Brain pericyte (primary cell): Measurements from ENCODE around the gene CORO2B.
"Not testable (repeated sequence)": the region's sequence is repeated elsewhere in the genome, so short reads cannot be mapped to it uniquely, and the experiment has no call there.

Experiments used
- DNase-seq: peaks from one replicate; pipeline ENCODE4 v3.0.0-alpha.2; 2012; ENCODE audit warnings: low read depth, low spot score

CORO2B gene

GRCh38 chr15:68674975-68675374 is 96.2 kb downstream of the CORO2B start:
- no peak for DNase-seq

DNA sequence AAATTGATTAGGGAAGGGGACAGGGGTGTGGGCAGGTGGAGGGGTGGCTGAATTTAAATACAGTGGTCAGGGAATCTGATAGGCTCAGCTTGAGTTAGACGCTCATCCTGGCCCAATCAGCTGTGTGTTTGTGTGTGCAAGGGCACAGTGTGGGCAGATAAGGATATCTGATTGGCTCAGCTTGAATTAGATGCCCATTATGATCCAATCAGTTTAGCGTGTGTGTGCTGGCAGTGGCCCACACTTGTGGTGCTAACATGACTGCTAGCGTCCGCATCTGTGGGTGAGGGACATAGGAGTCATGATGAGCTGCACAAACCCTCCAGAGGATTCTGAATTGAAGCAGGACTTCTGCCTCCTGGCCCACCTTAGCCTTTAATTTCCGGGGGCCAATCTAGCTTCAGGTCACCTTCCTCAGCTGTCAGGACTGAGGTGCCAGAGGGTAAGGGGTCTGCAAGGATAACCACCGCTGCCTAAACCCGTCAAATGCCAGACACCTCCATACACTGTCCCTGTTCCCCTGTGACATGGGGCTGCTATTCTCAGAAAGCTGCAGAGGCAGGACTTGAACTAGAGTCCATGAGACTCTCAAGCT is 97.3 kb downstream of the CORO2B start:
- DNase-seq, result no peak

DNA sequence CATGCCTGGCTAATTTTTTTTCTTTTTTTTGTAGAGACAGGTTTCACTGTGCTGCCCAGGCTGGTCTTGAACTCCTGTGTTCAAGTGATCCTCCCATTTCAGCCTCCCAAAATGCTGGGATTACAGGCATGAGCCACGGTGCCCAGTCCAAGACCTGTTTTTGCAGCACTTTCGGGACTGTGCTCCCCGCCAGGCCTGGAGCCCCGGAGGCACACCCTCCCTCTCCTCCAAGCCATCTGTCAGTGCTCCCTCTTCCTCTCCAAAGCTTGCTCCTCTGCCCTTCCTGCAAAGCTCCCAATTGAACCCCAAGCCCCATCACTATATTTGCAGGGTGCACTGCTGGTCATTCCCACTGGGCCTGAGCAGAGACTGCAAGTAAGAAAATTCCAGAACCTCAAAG is 98.1 kb downstream of the CORO2B start:
- DNase-seq, result no peak

GRCh38 chr15:68677996-68678395 is 99.2 kb downstream of the CORO2B start:
- no peak for DNase-seq

GRCh38 chr15:68678746-68679145 is 100.0 kb downstream of the CORO2B start:
- DNase-seq, result no peak

GRCh38 chr15:68679161-68679560 is 100.4 kb downstream of the CORO2B start:
- DNase-seq, result no peak

- no peak for DNase-seq
Observed at GRCh38 chr15:68679961-68680371, 101.2 kb downstream of the CORO2B start.

DNA sequence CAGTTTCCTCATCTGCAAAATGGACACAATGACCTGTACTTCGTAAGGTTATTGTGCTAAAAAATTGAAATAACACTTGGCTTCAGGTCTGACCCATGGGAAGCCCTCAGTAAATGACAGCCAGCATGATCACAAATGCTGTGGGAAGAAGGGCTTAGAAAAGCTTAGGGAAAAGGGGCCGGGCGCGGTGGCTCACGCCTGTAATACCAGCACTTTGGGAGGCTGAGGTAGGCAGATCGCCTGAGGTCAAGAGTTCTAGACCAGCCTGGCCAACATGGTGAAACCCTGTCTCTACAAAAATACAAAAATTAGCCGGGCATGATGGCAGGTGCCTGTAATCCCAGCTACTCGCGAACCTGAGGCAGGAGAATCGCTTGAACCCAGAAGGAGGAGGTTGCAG is 102.0 kb downstream of the CORO2B start:
- not testable (repeated sequence) for DNase-seq

DNA sequence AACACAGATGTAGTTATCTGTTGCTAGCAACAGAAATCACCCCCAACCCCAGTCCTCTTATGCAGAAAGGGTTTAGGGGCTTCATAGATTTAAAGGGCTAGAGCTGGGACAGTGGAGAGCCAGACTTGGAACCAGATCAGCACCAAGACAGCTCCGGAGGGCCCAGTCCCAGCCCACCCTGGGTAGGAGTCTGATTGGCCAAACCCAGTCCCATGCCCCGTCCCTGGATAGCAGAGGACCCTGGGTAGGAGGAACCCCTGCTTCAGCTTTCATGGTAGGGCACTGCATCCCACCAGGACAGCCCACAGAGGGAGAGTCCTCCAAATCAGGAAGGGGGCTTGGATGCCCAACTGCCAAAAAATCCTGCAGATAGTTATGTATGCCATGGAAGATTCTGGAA is 103.0 kb downstream of the CORO2B start:
- no peak for DNase-seq

GRCh38 chr15:68682330-68682729 is 103.5 kb downstream of the CORO2B start:
- DNase-seq, result no peak

DNA sequence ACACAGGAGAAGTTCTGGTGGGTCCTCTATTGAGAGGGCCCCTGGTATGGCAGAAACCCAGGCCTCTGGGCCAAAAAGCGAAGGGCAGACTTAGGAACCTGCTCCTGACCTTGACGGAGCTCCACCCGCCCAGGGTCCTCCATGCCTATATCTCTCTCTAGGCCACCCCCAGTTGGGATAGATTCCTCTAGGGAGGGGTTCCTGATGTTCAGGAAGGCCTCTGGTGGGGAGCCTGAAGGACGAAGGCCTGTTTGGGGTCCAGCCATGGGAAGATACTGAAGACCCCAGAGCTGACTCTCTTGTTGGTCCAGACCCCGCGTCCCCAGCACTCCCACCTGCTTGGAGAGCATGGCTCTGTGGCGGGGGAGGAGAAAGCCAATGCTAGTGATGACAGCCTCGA is 104.2 kb downstream of the CORO2B start:
- DNase-seq, result no peak

DNA sequence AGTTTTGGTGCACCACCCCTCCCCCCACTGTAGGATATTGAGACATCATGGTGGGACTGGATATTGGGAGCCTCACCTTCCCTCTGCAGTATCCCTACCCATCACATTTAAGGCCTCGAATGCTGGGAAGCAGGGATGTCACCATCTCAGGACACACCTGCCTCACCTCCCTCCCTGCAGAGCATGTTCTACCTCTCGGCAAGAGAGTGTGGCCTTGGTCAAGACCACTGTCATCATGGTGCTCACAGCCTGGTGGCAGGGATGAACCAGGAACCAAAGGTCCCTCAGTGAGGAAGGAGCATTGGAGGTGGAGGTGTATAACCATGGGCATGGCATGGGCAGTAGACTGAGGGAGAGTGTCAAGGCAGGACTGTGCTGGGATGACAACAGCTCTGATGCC is 104.8 kb downstream of the CORO2B start:
- no peak for DNase-seq

- no peak for DNase-seq
Observed at GRCh38 chr15:68684476-68684875, 105.7 kb downstream of the CORO2B start.

- no peak for DNase-seq
Observed at GRCh38 chr15:68687136-68687735, 108.4 kb downstream of the CORO2B start.

DNA sequence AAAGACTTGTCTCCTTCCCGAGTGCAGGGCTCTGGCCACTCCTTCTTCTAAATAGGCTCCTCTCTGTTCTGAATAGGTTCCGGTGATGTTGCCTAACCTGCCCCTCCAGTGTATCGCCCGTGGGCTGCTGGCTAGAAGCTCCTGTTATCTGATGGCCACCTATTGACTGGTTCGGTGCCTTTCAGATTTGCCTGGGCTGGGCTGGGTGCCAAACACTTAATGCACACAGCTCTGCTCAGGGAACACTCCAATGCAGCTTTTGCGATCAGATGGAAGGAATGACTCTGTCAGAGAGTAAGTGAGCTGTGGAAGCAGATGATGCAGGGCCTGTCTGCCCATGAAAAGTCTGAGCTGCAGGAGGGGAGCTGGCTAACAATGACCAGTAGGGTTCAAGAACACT is 112.9 kb downstream of the CORO2B start:
- DNase-seq, result no peak

DNA sequence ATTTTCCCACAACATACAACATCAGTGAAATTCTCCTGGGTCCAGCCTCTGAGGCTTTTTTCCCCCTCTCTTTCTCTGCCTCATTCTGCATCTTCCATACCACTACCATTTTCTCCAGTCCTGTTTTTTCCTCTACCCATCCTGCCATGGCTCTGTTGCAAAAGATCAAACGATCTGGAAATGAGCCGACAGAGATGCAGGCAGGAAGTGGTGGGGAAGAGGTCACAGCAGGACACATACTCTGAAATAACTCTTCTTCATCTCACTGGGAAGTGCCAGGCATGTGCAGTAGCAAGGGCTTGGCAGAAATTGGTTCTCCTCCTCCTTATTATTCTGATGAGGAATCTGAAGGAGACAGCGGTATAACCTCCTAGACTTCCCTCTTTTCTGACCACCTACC is 114.3 kb downstream of the CORO2B start:
- no peak for DNase-seq

GRCh38 chr15:68694111-68694510 is 115.3 kb downstream of the CORO2B start:
- no peak for DNase-seq

DNA sequence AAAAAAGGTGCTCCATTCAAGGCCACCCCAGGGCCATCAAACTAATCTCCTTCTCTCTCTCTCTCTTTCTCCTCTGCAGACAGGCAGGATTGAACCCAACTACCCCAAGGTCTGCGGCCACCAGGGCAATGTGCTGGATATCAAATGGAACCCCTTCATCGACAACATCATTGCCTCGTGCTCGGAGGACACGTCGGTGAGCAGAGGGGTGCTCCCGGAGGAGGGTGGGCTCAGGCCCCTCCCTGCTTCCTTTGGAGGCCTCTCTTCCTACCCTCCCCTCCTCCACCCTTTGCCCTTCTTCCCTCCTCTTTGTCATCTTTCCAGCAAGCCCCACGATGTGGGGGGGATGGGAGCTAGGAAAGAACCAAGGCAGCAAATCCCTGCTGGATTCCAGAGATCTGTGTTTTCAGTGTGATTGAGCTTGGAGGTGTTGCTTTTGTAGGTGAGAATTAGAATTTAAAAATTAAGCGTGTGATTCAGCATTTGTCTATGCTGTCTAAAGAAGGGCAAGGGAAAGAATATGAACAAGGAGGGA is 116.3 kb downstream of the CORO2B start:
- DNase-seq, result no peak

- DNase-seq, result no peak
Observed at GRCh38 chr15:68696414-68697363, 117.9 kb downstream of the CORO2B start.

DNA sequence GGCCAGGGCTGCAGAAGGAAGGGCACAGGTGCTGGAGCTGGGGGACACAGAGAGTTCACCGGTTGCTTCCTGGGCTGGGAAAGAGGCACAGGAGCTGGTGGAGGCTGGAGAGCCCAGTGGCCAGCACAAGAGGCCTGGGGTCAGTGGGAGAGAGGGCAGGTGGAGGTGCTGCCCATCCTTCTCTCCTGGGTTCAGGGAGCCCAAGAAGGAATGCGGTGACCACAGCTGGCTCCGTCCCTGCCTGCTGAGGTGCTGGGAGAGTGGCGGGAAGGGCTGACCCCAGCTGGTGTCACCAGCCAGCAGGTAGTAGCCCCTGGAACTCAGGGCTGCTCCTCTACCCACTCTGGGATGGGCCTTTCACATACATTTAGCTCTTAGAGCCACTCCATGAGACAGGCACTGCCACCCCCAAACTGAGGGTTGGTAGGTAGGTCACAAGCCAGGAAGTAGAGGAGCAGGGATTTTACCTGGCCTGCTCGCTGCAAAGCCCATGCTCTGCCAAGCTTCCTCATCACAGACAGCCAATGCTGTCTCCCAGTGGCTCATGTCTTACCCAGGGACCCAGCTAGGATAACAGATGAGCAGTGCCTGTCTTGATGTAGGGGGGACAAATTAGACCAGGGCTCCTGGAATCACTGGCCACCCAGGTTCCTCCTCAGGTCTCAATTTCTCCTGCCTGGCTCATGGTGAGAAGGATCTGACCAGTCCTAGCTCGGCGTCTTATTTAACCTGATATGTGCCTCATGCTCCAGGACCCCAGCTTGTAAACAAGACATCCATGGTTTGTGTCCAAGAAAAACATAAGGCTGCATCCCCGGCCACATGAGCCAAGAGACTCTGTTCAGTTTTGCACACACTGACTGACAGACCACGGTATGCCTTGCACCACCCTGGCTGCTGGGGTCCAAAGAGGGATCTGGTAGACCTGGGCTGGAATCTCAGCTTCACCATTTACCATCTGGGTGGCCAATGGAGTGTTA is 119.2 kb downstream of the CORO2B start:
- DNase-seq, result no peak

- no peak for DNase-seq
Observed at GRCh38 chr15:68698708-68699107, 119.9 kb downstream of the CORO2B start.
